GM19438 (cell line): ENCODE data around the gene WWC1.

Experiments
- ATAC-seq: cut with Tn5 transposase; IDR thresholded peaks from one replicate; pipeline ENCODE4 v1.9.1; 2021; ENCODE audit warnings: low read depth; ENCODE audit not compliant: unreplicated experiment

WWC1 gene

DNA sequence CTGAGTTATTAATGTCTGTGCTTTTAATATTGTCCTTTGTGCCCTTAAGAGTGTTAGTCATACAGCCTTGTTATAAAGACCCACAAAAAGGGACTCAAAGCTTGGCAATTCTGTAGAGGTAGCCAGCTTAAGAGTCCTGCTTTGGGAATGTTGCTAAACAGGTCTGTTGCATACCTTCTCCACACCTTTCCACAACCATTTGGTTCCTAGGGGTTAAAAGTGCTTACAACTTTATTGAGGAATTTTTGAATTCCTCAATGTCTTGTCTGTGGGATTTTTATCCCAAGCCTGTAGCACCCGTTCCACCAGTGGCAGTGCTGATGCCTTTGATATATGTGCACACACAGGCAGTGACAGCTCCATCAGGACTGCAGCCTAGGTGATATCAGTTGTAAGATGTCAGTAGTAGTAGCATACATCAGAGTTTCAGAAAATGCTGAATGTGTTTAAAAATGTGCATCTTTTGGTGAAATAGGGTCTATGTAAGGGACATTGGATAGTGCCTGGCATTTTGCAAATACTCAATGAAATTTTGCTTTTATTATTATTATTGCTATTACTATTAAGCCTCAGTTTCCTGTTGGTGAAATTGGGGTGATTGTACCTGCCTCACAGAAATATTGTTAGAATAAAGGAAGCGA, 68.5 kb downstream of the WWC1 start:
- no peak for ATAC-seq

DNA sequence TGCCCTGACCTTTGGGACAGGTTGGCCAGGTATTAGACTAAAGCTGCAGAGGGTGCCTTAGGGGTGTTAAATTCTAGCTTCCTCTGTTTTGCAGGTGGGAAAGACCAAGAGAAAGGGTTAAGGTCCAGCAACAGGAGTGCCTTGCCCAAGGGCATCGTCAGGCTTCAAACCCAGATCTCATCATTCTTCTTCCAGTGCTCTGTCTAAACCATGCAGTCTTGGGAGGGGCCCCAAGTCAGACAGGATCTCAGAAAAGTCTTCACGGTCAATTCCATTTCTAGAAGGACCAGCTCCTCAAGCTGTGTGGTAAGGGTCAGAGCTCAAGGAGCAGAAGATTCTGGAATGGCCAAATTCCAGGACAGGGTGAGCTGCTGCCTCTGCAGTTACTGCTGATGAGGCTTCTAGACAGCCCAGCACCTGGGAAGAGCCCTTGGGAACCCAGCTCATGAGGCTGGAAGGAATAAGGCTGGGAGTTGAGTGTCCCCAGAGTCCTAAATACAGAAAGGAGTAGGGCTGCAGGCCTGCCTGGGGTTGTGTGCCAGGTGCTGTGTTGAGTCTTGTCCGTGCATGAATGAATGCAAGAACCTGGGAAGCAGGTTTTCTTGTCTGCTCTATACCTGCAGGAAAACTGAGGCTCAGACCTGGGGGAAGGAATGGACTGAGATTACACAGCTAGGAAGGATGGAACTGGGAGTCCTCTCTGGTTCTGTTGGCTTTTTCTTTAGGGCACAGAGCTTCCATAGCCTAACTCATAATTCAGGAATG, 69.3 kb downstream of the WWC1 start:
- ATAC-seq = no peak

DNA sequence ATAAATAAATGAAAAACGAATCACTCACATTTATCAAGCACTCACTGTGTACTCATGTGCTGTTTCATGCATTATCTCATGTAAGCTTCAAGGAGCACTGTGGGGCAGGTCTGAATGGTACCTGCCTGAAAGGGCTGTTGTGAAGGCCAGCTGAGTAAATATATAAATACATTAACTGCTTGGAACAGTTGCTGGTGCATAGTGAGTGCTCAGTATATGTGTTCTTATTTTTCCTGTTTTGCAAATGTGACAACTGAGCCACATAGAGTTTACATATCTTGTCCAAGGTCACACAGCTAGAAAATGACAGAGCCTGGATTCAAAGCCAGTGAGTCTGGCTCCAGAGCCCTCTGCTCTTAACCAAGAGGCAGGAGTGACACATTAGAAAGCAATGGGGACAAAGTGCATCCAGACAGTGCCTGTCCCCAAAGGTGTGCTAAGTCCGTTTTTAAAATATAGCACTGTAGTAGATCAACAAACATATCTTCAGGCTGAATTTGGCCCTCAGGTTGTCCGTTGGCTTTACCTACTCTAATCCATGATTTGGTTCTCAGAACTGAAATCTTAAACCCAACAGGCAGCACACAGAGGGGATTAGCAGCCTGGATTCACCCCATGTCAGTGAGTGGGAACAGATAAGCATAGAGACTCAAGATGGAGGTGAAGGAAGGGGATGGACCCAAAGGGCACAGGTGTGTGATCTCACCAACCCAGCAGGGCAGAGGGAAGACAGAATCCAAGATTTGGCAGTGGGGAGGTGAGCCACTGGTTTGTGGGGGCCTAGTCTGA, 70.8 kb downstream of the WWC1 start:
- ATAC-seq = no peak

DNA sequence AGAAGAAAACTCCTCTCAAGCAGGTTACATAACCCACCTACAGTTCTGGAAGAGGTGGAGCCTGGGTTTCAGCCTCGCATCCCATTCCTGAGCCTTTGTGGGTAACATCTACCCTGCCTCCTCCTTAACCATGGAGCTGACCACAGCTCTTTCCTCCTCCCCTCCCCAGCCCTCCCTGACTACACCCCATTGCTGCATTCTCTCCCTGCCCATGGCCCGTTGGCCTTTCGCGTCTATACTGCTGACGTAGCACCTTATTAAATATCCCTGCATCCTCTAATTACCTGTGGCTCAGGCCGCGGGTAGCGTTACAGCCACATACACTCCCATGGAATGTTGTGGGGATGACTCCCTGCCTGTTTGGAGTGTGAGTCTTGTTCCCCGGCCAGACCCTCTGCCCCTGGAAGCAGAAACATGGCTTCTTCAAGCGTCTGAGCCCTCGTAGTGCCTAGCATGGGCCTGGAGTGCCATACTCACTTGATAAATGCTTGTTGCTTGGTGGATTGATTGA, 72.8 kb downstream of the WWC1 start:
- no peak for ATAC-seq

DNA sequence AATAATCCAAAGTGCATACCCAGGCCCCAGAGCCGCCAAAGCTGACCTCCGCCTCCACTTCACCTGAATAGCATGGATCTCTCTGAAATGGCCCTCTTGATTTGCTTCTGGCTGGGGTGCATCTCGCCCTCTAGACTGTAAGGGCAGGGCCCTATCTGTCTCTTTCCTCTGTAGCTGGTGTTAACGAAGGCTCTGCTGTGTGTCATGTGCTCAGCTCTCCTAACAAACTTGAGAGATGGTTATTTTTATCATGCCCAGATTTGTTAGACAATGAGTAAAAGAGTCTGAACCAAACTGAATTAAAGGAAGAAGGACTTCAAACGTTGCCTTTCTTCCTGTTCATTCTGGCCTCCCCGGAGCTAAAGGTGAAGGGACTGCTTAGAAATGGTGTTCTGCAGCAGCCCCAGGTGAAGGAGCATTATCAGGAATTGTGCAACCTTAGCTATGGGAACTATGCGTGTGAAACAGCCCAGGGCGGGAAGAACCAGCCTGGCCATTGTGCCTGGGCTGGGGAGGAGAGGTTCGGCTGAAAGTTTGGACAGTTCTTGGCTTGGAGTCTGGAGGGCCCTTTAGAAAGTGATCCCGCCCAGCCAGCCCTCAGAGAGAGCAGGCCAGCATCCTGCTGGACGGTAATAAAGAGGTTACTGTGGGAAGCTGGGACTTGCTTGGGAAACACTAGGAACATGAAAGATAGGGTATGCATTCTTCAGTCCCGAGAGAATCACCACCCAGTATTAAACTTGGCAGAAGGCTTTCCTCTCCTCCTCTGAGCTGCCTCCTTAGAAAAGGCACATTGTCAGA, 73.5 kb downstream of the WWC1 start:
- ATAC-seq = no peak

DNA sequence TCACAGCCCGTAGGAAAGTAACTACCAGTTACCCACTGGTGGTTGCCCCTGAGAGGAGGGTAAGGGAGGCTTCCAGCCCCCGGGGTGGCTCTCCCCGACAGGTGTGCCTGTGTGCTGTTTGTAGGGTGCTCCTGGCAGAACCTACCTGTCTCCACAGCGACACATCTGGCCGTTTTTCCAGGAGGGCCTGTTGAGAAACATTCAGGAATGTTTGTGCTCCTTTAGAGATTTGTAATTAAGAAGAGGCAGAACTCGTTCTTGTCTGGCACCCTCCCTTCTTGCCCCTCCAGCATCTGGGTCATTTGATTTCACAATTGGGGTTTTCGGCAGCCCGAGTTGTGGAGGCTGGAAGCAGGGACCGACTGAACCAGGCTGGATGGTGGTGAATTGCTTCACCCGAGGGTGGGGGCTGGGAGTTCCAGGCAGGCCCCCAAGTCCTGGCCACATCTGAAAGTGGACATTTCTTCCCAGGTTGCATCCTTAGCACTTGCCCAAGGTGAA, 74.2 kb downstream of the WWC1 start:
- ATAC-seq = no peak

DNA sequence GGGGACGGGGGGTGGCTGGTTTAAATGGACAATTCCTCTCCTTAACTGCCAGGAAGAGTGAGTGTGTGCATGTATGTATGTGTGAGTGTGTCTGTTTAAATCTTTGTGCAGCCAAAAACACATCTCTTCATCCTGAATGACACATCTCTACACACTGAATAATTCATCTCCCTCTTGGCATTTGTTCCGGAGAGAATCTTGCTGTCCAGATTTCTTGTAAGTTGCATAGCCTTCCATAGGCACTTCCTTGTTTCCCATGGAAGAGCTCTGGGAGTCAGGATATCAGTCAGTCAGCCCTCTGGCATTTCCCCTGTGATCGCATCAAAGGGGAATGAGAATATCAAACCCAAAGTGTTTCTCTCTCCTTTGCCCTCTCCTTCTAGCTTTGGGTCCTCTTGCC, 74.7 kb downstream of the WWC1 start:
- no peak for ATAC-seq

DNA sequence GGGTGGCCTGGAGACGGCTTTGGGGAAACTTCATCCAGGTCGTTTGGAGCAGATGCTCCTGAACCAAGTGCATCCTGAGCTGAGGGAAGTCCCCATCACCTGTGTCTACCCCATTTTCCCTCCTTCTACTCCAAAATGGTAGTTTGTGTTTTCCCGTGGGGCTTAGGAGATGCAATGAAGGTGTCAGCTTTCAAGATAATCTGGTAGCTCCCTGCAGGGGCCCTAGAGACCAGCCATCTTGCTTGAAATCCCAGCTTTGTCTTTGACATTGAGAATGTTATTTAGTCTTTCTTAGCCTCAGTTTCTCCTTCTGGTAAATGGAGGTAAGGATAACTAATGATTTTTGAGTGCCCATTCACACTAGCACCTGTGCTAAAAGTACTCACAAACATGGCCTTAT, 77.4 kb downstream of the WWC1 start:
- ATAC-seq = no peak

DNA sequence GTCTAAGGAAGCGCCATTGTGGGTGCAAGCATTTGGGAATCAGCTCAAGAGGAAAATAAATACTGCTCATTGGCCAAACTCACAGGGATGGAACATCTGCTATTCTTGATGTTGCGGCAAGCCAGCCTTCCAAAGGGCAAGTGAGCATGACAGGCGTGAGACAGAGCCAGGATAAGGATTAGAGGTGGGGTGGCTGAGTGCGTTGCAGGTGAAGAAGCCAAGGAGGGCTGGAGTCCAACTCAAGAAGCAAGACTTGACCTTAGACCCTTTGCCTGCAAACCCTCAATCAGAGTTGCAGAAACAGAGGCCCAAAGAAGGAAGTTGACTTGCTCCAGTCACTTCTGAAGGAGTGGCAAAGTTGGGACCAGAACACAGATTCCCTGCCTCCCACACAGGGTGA, 79.4 kb downstream of the WWC1 start:
- ATAC-seq = no peak

DNA sequence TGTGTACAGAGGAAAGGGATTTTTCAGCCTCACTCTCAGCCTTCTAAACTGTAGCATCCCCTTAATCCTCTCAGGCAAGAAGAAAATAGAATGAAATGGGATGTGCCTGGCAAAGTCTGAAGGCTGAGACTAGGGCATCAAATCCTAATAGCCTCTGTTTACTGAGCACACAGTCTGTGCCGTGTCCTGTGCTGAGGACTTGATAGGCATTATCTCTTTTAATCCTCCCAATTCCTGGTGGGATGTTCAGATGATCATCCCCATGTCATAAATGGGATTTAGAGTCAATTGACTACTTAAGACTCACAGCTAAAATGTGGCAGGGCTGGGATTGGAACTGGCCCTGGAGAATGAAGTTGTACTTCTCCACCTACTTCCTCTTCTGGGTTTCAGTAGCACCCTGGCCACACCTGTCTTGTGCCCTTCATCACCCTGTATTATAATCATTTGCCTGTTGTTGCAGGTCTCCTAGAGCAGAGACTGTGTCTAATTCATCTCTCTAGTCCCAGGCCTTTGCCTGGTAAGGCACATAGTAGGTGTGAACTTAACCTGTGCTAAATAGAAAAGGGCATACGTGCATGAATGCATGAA, 81.0 kb downstream of the WWC1 start:
- peak; percentile 77 for ATAC-seq

DNA sequence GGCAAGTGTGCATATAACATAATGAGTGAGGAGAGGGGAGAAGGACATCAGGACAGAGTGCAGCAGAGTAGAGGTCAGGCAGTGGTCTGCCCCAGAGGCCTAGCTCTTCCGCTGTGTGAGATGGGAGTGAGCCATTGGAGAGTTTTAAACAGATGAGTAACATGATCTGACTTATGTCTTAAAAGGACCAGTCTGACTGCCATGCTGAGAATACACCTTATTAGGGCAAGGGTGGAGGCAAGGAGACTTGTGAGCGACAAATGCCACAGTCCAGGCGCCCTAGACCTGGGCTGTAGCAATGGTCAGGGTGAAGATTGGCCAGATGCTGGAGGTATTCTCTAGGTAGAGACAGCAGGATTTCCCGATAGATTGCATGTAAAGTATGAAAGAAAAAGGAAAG, 83.1 kb downstream of the WWC1 start:
- ATAC-seq = no peak

DNA sequence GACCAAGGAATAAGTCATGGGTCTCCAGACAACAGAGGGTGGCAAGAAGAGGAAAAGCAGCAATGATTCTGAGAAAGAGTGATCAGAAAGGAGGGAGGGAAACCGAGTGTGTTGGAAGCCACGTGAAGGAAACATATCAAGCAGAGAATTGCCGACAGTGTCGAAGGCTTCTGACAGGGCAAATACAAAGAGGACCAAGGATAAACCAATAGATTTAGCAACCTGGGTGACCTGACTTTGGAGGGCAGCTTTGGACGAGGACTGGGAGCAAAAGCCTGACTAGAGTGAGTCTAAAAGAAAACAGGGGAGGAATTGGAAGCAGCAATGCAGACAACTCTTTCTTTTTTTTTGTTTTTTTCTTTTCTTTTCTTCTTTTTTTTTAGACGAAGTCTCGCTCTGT, 83.8 kb downstream of the WWC1 start:
- no peak for ATAC-seq

DNA sequence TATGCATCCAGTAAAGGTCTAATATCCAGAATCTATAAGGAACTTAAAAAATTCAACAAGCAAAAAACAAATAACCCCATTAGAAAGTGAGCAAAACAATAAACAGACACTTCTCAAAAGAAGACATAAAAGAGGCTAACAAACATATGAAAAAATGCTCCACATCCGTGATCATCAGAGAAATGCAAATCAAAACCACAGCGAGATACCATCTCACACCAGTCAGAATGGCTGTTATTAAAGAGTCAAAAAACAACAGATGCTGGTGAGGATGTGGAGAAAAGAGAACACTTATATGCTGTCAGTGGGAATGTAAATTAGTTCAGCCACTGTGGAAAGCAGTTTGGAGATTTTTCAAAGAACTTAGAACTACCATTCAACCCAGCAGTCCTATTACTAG, 86.1 kb downstream of the WWC1 start:
- ATAC-seq = no peak

DNA sequence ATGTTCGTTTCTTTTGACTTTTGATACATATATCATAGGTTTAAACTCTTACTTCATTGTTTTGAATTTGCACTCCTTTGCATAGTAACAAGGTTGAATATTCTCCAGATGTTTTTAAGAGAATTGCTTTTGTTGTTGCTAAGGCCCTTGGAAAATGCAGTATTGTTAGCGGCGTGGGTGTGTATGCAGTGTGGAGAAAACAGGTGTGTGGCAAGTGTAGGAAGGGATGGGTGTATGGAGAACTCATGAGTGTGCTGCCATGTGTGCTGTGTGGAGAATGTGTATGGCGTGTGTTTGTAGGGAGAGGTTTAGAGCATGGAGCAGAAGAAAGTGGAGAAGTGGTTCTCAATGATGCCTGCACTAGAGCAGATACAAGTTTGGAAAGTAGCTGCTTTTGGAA, 87.3 kb downstream of the WWC1 start:
- no peak for ATAC-seq

DNA sequence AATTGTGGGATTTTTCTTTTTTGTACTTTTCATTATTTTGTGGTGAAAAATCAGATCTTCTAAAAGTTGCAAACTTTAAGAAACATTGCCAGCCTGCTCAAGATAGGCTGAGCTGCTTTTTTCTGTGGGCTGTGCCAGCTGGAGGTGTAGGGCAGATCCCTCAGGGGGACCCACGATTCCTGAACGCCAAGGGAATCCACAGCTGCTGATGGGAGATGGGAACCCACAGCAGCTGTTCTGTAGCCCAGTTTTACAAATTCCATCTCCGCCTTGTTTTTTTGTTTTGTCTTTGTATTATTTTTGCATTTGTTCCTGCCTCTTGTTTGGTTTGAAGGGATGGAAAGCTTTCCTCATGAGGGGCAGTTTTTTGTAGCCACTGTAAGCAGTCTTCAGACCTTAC, 91.0 kb downstream of the WWC1 start:
- ATAC-seq = no peak

DNA sequence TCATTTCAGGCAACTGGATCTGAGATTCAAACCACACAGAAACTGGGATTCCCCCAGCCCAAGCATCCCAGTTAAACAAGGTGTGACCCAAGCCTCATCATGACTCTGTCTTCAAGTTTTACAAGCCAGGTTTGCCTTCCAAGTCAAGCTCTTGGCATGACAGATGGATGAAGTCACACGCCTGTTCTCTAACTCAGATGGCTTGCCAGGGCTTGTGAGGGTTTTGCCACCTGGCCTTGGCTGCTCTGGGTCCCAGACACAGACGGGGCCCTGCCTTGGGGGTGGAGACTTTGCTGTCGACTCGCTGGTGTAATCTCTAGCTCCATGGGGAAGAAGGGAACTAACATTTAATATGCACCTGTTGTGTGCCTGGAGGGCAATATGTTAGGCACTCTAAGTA, 99.0 kb downstream of the WWC1 start:
- ATAC-seq = no peak

DNA sequence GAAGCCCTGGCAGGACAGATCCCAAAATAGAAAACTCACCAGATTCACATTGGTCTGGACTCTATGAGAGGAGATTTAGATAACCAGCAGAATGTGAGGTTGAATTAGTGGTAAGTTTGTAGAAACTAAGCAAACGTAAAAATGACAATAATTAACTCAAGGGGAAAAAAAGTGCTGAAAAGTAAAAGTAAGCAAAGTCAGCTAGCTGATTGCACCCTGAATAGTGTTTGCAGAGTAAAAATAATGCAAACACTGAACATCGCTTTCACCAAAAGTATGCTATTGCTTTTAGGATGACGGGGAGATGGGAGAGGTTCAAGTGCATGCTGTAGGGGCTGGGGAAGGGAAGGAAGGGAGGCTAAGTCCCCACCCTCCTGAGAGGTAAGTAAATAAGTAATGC, 102.3 kb downstream of the WWC1 start:
- no peak for ATAC-seq

DNA sequence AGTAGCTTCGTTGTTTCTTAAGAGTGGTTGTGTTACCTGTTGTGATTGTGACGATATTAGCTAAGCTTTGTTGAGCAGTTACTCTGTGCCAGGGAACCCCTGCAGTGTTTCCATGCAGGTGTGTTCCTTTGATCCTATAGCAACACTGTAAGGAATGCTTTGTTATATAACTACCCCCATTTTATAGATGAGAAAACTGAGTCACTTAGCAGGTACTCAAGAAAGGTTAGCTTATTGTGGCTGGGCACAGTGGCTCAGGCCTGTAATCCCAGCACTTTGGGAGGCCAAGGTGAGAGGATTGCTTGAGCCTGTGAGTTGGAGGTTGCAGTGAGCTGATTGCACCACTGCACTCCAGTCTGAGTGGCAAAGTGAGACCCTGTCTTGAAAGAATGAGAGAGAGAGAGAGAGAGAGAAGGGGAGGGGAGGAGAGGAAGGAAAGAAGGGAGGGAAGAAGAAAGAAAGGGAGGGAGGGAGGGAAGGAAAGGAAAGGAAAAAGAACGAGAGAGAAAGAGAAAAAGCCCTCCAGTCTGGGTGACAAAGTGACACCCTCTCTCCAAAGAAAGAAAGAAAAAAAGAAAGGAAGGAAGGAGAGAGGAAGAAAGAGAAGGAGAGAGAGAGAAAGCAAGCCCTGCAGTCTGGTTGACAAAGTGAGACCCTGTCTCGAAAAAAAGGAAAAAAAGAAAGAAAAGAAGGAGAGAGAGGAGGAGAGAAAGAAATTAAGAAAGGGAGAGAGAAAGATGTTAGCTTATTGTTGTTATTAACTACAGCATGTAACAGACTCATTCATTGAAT, 109.2 kb downstream of the WWC1 start:
- no peak for ATAC-seq

DNA sequence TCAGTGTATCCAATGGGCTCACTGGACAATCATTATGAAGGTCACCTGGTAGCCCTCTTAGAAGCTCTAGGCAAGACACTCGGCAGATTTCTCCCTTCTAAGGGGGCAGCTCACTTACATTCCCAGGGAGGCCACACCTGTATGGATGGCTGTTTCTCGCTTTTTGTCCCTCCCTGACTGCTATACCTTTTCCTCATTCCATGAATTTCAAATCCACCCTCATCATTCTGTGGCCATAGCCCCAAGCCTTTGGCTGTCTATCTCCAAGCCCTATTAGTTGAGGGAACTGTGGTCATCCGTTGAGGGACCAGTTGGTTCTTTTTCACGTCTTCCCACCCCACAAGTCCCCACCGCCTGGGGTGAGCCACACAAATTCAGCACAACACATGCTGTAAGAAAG, 109.8 kb downstream of the WWC1 start:
- no peak for ATAC-seq
